Uterus (tissue), 4 donors: Measurements from ENCODE around the gene SLC4A11. TPM values are rescaled to one million over a fixed set of nuclear protein-coding genes. Genes with fewer than 3 reads are reported as not detected.

Source experiments
- DNase-seq, 2 donors: peaks; one replicate each; pipeline ENCODE4 v3.0.0-alpha.2; 2019 to 2020
- H3K27ac ChIP-seq, 2 donors: fragments of 200-600 bp; sonication (generic); 1 replicate in 1 of 2; 2 replicates in 1 of 2; pipeline ENCODE4 v1.5.1; 2016 to 2018
- H3K27me3 ChIP-seq, 2 donors: fragments of 200-600 bp; sonication (generic); one replicate each; pipeline ENCODE4 v1.5.1; 2018 to 2019; ENCODE audit warnings: control low read depth in 1 of 2
- H3K36me3 ChIP-seq, 2 donors: fragments of 200-600 bp; sonication (generic); one replicate each; pipeline ENCODE4 v1.5.1; 2019; ENCODE audit warnings: control low read depth in 1 of 2
- H3K4me1 ChIP-seq, 2 donors: fragments of 200-600 bp; sonication (generic); one replicate each; pipeline ENCODE4 v1.5.1; 2018 to 2019; ENCODE audit warnings: control low read depth in 1 of 2
- H3K4me3 ChIP-seq, 2 donors: fragments of 200-600 bp; sonication (generic); 1 replicate in 1 of 2; 2 replicates in 1 of 2; pipeline ENCODE4 v1.5.1; 2018 to 2019; ENCODE audit warnings: mild to moderate bottlenecking in 1 of 2
- H3K9me3 ChIP-seq, 2 donors: fragments of 200-600 bp; sonication (generic); one replicate each; pipeline ENCODE4 v1.5.1; 2019; ENCODE audit warnings: control low read depth in 1 of 2
- POLR2A ChIP-seq, 2 donors: fragments of 450-650 bp; IDR thresholded peaks; one replicate each; pipeline ENCODE4 v1.6.1; 2016; ENCODE audit warnings: antibody characterized with exemption in 2 of 2, mild to moderate bottlenecking in 1 of 2, moderate library complexity in 1 of 2
- intact Hi-C: fragments of 100-400 bp; cut with DNase I; formaldehyde crosslinking; loops from one replicate; pipeline ENCODE4 v1.15.1; 2023; ENCODE audit warnings: low total_unique reads
- total RNA-seq, 4 donors: library from RNA; depleted of rRNA in 3 of 4; stranded (reverse); fragments of >200 nt in 3 of 4; gene quantifications; one replicate each; pipeline versions ENCODE4 v1.1.0 to v1.2.4, GENCODE V29; 2014 to 2023
- TF ChIP-seq, protein P1 (sequence below), 4 experiments: fragments of 200-600 bp in 2 of 4; fragments of 450-650 bp in 2 of 4; sonication (generic) in 2 of 4; IDR thresholded peaks; one replicate each; pipeline ENCODE4 v1.5.1; 2016 to 2019; ENCODE audit warnings: antibody characterized with exemption in 4 of 4, mild to moderate bottlenecking in 2 of 4, moderate library complexity in 1 of 4
- donor health status: DM: yes; HTN: yes; CAD: no.

SLC4A11 gene
- total RNA-seq, 4 donors from 2014 or later = 0.29 to 0.91 (median 0.76) TPM; not detected in 1

DNA sequence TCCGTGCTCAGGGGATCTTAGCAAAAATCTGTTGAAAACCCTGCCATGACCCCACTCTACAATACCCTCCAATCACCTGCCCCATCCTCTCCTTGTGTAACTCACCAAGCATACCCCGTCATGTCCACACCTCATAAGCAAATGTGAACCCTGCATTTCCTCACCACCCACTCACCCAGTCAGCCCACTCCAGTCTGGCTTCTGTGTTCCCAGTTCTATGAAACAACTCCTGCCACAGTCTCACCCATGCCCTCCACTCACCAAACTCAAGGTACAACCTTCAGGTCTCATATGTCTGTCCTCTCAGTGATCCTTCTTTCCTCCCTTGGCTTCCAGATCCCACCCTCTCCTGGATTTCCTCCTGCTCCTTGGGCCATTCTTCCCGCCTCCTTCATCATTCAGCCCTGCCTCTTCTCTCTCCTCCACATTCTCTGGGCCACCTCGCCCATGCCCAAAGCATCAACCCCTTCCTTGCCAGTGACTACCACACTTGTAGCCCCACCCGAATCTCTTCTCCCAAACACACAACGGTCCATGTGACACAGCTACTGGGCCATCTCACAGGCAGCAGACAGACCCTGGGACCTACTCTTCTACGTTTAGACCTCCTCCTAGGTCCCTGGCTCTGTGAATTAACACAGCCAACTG is 43.3 kb downstream of the SLC4A11 start:
- no peaks in the 10 kb centered on the region for H3K36me3 ChIP-seq
- no peak for DNase-seq
- TF ChIP-seq, protein P1, sequence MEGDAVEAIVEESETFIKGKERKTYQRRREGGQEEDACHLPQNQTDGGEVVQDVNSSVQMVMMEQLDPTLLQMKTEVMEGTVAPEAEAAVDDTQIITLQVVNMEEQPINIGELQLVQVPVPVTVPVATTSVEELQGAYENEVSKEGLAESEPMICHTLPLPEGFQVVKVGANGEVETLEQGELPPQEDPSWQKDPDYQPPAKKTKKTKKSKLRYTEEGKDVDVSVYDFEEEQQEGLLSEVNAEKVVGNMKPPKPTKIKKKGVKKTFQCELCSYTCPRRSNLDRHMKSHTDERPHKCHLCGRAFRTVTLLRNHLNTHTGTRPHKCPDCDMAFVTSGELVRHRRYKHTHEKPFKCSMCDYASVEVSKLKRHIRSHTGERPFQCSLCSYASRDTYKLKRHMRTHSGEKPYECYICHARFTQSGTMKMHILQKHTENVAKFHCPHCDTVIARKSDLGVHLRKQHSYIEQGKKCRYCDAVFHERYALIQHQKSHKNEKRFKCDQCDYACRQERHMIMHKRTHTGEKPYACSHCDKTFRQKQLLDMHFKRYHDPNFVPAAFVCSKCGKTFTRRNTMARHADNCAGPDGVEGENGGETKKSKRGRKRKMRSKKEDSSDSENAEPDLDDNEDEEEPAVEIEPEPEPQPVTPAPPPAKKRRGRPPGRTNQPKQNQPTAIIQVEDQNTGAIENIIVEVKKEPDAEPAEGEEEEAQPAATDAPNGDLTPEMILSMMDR (IDR thresholded peaks at IDR 0.05) = no peak
- no peak for TF ChIP-seq POLR2A (IDR thresholded peaks at IDR 0.05)
- no peaks in the 10 kb centered on the region for H3K27me3 ChIP-seq
- no peaks in the 10 kb centered on the region for H3K4me1 ChIP-seq
- H3K9me3 ChIP-seq = no peaks in the 10 kb centered on the region
- intact Hi-C loops = no loop called here
- H3K4me3 ChIP-seq = no peak overlapping the region
- H3K27ac ChIP-seq = no peak overlapping the region

DNA sequence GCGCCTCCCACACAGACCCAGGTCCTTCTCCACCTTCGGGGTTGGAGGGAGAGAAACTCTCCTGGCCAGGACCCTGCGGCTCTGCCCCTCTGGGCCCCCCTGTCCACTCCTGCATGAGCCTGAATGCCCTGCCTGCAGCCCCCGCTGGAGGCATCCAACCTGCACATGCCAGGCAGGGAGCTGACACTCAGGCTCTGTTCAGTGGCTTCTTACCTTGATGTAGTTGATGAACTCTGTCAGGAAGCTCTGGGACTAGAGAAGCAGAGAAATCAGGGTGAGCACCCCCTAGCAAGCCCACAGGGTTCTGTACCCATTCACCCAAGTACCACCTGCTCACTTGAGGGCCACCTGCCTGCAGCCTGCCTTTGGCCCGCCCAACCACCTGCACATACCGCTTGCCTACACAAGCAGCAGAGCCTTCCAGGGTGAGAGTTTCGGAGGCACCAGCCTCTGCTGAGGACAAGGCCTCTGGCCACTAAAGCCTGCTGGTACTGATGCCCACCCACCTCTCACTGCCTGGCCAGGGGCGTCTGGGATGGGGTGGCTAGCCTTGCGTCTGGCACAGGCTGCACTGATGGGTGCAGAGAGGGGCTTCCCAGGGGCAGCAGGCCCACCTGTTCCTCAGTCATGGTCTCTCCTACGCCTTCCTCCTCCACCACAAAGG is 44.2 kb downstream of the SLC4A11 start:
- Histone ChIP-seq H3K4me1 (no peaks in the 10 kb centered on the region), H3K9me3 (no peaks in the 10 kb centered on the region), H3K4me3 (no peak overlapping the region), H3K36me3 (no peaks in the 10 kb centered on the region), H3K27ac (no peak overlapping the region), H3K27me3 (no peaks in the 10 kb centered on the region)
- no peak for TF ChIP-seq POLR2A (IDR thresholded peaks at IDR 0.05)
- TF ChIP-seq, protein P1 (IDR thresholded peaks at IDR 0.05) = no peak
- intact Hi-C loops = no loop called here
- no peak for DNase-seq

DNA sequence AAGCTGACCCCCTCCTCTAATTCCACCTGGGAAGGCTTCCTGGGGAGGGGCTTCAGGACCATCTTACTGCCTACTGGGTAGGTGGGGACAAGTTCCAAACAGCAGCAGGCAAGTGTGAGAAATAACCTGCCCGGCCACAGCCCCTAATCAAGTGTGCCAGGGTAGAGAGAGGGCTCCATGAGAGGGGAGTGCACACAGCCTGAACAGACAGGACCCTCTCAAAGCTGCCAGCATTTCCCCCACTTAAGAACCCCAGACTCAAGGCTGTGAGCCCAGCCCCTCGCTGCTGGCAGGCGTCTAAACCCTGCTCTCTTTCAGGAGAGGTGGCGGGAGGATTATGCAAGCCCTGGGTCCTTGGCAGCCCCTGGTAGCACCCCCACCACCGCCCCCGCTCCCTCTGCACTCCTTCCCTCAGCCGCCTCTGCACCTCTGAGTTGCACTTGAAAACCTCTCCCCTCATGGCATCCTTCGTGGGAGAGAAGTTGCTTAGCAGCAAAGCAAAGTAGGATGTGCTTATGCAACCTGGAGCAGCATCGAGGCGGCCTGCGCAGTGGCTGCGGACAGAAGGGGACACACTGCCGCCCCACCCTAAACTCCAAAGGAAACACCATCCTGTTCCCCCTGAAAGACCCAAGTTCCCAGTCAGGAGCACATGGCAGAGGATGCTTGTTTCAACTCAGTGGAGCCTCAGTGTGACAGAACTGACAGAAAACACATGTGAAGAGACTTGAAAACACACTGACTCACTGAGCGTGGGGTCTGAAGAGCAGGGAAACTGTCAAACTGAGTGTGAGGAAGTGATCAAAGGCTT is 45.0 kb downstream of the SLC4A11 start:
- Histone ChIP-seq H3K36me3 (no peaks in the 10 kb centered on the region), H3K27ac (no peak overlapping the region), H3K27me3 (no peaks in the 10 kb centered on the region), H3K4me3 (no peak overlapping the region), H3K4me1 (no peaks in the 10 kb centered on the region), H3K9me3 (no peaks in the 10 kb centered on the region)
- TF ChIP-seq, protein P1 (IDR thresholded peaks at IDR 0.05) = no peak
- no peak for TF ChIP-seq POLR2A (IDR thresholded peaks at IDR 0.05)
- intact Hi-C loops = no loop called here
- DNase-seq = no peak

DNA sequence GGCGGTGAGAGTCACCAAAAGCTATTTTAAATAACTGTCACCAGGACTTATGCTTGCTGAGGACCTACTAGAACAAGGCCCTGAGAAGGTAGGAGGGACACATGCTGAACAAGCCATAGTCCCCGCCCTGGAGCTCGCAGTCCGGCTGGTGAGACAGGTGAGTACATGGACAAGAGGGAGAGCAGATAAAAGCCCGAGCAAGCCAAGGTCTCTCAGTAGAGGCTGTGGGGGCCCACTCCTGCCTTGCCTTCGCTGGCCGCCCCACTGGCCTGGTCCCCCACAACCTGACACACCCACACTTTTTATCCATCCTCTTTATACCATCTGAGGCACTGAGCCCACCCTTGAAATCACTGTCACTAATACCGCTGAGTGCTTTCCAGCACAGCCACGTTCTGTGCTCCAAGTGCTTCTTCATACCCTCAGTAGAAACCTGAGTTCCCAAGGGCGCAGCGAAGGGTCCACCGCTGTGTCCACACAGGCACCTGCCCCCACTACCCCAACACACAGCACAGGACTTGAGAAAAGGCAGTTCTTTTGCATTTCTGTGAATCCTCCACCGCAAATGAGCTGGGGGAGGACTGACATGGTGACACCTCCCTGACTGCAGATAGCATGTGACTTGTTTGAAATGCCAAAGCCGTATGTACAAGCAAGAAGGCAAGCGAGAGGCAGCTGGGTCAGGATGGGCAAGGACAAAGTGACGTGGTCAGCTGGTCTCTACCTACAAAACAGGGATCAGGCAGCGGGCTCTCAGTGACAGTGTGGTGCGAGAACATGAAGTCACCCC is 46.6 kb downstream of the SLC4A11 start:
- Histone ChIP-seq H3K4me3 (no peak overlapping the region), H3K9me3 (no peaks in the 10 kb centered on the region), H3K36me3 (no peaks in the 10 kb centered on the region), H3K4me1 (no peaks in the 10 kb centered on the region), H3K27ac (no peak overlapping the region), H3K27me3 (no peaks in the 10 kb centered on the region)
- no peak for DNase-seq
- intact Hi-C loops = no loop called here
- TF ChIP-seq, protein P1 (IDR thresholded peaks at IDR 0.05) = no peak
- no peak for TF ChIP-seq POLR2A (IDR thresholded peaks at IDR 0.05)
